Stromal cell of bone marrow (primary cell): ENCODE measurements around the gene PBX1.

Experiments
- DNase-seq: peaks from one replicate; pipeline ENCODE4 v3.0.0-alpha.2; 2012; ENCODE audit warnings: low read depth

PBX1 gene

GRCh38 chr1:164876398-164877116 lies 317.6 kb downstream of the PBX1 start:
- no peak for DNase-seq

GRCh38 chr1:164880199-164880598 lies 321.2 kb downstream of the PBX1 start:
- no peak for DNase-seq

- DNase-seq, result no peak
Observed at GRCh38 chr1:164880644-164881043, 321.7 kb downstream of the PBX1 start.

- DNase-seq, result no peak
Observed at GRCh38 chr1:164885311-164885710, 326.3 kb downstream of the PBX1 start.

- DNase-seq, result no peak
Observed at GRCh38 chr1:164886101-164886500, 327.1 kb downstream of the PBX1 start.

GRCh38 chr1:164891615-164892014 lies 332.6 kb downstream of the PBX1 start:
- DNase-seq, result no peak

- DNase-seq, result no peak
Observed at GRCh38 chr1:164895026-164895912, 336.3 kb downstream of the PBX1 start.

GRCh38 chr1:164901031-164901430 lies 342.0 kb downstream of the PBX1 start:
- no peak for DNase-seq
